ENCODE data around the gene MAMSTR. TPM values are rescaled to one million over a fixed set of nuclear protein-coding genes. Genes with fewer than 3 reads are reported as not detected.

The MAMSTR gene
- total and polyA plus RNA-seq, 9 of the 15 experiments (the other 6 are each of a cell fraction or from before 2014, with no cell fraction given) = 0.08 to 1.00 (median 0.40) TPM; not detected in 1

DNA sequence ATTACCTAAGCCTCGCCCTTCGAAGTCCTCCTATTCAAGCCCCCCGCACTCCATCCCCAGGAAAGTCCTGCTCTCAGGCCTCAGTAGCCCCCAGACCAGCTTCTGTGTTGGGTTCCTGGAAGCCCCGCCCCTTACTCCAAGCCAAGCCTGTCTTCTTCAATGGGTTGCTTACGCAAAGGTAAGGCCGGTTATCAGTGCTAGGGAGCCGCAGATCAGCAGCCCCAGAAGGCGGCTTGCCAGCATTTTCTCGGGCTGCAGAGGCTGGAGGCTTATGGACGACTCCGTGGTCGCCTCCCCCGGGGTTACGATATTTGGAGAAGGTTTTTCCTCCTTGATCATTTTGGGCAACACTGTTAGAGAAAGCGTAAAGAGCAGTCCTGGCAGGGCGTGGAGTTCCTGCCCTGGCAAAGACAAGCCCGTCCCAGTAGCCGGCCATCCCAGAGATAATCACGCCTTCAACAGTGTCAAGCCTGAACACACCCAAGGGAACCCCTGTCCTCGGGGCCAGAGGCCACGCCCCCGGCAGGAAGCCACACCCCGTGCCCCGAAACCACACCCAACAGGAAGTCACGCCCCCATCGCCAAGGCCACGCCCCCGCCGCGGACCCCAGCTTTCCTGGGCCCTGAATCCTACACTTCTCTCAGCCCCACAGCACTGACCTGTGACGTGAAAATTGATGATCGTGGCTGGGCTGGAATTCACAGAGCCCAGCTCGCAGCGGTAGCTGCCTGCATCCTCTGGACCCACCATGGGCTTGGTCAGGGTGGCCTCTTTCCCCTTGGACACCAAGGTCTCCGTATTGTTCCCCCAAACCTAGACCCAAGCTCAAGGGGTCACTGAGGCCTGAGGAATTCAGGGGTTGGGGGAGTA lies 21.8 kb upstream of the MAMSTR start (continued):
- TF ChIP-seq HDAC1 (IDR thresholded peaks at IDR 0.05) (peak in 1 of 2 experiments; percentile 13; a peak in 1 of 4 replicates), FOXP1 (CRISPR knock-in tag; IDR thresholded peaks at IDR 0.05) (0 out of 2 replicates have a peak, but pooled peaks have one; percentile 54), DDX20 (tag; IDR thresholded peaks at IDR 0.05; ENCODE audit: low read depth) (no peak), RFX5 (IDR thresholded peaks at IDR 0.05; ENCODE audit: low read depth, low read length) (no peak), ZNF3 (CRISPR knock-in tag; IDR thresholded peaks at IDR 0.05) (no peak), CHCHD3 (CRISPR knock-in tag; IDR thresholded peaks at IDR 0.05) (no peak), SETDB1 (IDR thresholded peaks at IDR 0.05; ENCODE audit: low read length) (no peak), ZNF41 (CRISPR knock-in tag; conservative IDR thresholded peaks at IDR 0.05) (no peak), NFIC (IDR thresholded peaks at IDR 0.05) (peak; percentile 69), PRDM10 (IDR thresholded peaks at IDR 0.05; ENCODE audit: partially characterized antibody) (peak; percentile 22), SMARCE1 (IDR thresholded peaks at IDR 0.05) (peak; percentile 74), ZBTB7A (IDR thresholded peaks at IDR 0.05; ENCODE audit: borderline replicate concordance, control insufficient read depth, low read depth, low read length) (peak; percentile 76), USF1 (CRISPR knock-in tag; IDR thresholded peaks at IDR 0.05) (peak; percentile 81)
- TF ChIP-seq, protein P1, sequence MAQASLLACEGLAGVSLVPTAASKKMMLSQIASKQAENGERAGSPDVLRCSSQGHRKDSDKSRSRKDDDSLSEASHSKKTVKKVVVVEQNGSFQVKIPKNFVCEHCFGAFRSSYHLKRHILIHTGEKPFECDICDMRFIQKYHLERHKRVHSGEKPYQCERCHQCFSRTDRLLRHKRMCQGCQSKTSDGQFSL (CRISPR knock-in tag; IDR thresholded peaks at IDR 0.05) = no peak
- TF ChIP-seq, protein P1 (tag; IDR thresholded peaks at IDR 0.05) = no peak
- TF ChIP-seq, protein P2, sequence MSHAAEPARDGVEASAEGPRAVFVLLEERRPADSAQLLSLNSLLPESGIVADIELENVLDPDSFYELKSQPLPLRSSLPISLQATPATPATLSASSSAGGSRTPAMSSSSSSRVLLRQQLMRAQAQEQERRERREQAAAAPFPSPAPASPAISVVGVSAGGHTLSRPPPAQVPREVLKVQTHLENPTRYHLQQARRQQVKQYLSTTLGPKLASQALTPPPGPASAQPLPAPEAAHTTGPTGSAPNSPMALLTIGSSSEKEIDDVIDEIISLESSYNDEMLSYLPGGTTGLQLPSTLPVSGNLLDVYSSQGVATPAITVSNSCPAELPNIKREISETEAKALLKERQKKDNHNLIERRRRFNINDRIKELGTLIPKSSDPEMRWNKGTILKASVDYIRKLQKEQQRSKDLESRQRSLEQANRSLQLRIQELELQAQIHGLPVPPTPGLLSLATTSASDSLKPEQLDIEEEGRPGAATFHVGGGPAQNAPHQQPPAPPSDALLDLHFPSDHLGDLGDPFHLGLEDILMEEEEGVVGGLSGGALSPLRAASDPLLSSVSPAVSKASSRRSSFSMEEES (CRISPR knock-in tag; IDR thresholded peaks at IDR 0.05) = no peak
- TF ChIP-seq, protein P3, sequence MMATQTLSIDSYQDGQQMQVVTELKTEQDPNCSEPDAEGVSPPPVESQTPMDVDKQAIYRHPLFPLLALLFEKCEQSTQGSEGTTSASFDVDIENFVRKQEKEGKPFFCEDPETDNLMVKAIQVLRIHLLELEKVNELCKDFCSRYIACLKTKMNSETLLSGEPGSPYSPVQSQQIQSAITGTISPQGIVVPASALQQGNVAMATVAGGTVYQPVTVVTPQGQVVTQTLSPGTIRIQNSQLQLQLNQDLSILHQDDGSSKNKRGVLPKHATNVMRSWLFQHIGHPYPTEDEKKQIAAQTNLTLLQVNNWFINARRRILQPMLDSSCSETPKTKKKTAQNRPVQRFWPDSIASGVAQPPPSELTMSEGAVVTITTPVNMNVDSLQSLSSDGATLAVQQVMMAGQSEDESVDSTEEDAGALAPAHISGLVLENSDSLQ (IDR thresholded peaks at IDR 0.05) = peak; percentile 53; the same call in 1 of the 2 replicates
- TF ChIP-seq, protein P4, sequence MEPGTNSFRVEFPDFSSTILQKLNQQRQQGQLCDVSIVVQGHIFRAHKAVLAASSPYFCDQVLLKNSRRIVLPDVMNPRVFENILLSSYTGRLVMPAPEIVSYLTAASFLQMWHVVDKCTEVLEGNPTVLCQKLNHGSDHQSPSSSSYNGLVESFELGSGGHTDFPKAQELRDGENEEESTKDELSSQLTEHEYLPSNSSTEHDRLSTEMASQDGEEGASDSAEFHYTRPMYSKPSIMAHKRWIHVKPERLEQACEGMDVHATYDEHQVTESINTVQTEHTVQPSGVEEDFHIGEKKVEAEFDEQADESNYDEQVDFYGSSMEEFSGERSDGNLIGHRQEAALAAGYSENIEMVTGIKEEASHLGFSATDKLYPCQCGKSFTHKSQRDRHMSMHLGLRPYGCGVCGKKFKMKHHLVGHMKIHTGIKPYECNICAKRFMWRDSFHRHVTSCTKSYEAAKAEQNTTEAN (CRISPR knock-in tag; IDR thresholded peaks at IDR 0.05) = no peak

All from K562 (cell line).